ENCODE measurements around the gene PAXX.

Gene PAXX

DNA sequence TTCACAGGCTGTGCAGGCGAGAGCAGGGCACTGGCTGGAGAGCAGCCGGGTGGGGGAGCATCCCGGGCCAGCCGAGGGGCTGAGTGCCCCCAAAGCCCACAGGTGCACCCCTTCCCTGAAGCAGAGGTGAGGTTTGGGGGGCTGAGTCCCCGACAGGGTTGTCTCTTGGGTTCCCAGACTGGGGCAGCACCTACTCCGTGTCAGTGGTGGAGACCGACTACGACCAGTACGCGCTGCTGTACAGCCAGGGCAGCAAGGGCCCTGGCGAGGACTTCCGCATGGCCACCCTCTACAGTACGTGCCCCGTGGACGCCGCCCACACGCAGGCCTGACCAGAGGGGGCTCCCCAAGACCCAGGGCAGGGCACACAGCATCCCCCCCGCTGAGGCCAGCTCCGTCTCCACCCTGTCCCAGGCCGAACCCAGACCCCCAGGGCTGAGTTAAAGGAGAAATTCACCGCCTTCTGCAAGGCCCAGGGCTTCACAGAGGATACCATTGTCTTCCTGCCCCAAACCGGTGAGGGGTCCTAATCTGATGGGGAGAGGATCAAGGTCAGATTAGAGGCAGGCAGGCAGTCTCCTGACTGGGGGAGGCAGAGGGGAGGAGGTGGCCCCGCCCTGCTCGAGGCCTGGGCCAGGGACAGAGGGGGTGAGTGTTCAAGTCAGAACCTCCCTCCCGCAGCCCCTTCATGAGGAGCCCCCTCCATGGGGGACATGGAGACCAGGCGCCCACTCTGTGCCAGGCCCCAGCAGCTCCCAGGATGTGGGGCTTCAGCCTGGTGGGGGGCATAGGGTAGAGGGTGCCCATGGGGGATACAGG, 12.2 kb upstream of the PAXX start:
- Histone ChIP-seq H3K27me3 (ENCODE audit: low read depth, low read length) (peaks cover 3% of the 10 kb centered on the region), H3K4me3 (ENCODE audit: low read depth in 1 of 2, low read length in 2 of 2) (no peak overlapping the region), H3K27ac (ENCODE audit: low read length) (no peak overlapping the region), H3K9me3 (ENCODE audit: control insufficient read depth in 1 of 2, low read length in 2 of 2) (no peaks in the 10 kb centered on the region), H3K4me1 (ENCODE audit: control insufficient read depth in 1 of 2, insufficient read depth in 2 of 2, low read length in 2 of 2) (peaks cover 0 to 19% of the 10 kb centered on the region in 2 donors), H3K36me3 (ENCODE audit: control insufficient read depth in 1 of 2, insufficient read depth in 2 of 2, low read length in 2 of 2) (no peaks in the 10 kb centered on the region)

DNA sequence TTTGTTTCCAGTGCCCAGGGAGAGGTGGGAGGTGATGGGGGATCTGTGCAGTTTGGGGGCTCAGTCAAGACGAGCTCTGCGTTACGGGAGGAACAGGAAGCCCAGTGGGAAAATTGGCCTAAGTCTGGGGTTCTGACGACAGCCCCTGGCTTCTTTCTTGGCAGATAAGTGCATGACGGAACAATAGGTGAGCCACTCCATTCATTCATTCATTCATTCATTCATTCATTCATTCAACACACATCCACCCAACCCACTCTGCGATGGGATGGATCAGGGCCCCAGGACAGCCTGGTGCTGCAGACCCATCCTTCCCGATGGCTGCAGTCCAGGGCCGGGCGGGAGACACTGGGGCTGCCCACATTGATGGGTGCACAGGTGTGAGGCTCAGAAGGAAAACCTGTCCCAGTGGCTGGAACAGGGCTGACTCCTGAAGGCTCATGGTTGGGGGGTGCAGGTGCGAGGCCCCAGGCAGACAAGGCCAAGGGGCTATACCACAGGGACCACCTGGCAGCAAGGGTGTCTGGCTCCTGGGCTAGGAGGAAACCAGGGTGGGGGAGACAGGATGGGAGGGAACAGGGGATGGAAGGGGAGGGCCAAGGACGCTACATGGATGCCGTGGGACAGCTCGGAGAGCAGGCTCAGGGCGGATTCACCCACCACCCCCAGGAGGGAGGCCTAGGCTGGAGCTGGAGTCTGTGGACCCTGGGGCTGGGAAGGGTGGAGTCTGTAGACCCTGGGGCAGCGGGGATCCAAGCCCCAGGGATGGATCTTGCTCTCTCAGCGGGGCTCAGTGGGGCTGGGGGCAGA, 11.3 kb upstream of the PAXX start:
- no peak overlapping the region for H3K27ac ChIP-seq (ENCODE audit: low read length)
- H3K4me1 ChIP-seq (ENCODE audit: control insufficient read depth in 1 of 2, insufficient read depth in 2 of 2, low read length in 2 of 2), result peaks cover 0 to 21% of the 10 kb centered on the region in 2 donors
- H3K27me3 ChIP-seq (ENCODE audit: low read depth, low read length), result peaks cover 5% of the 10 kb centered on the region
- H3K4me3 ChIP-seq (ENCODE audit: low read depth in 1 of 2, low read length in 2 of 2), result no peak overlapping the region
- no peaks in the 10 kb centered on the region for H3K36me3 ChIP-seq (ENCODE audit: control insufficient read depth in 1 of 2, insufficient read depth in 2 of 2, low read length in 2 of 2)
- no peaks in the 10 kb centered on the region for H3K9me3 ChIP-seq (ENCODE audit: control insufficient read depth in 1 of 2, low read length in 2 of 2)

GRCh38 chr9:136981588-136982231, 10.5 kb upstream of the PAXX start:
- H3K9me3 ChIP-seq (ENCODE audit: control insufficient read depth in 1 of 2, low read length in 2 of 2), result no peaks in the 10 kb centered on the region
- no peak overlapping the region for H3K4me3 ChIP-seq (ENCODE audit: low read depth in 1 of 2, low read length in 2 of 2)
- H3K36me3 ChIP-seq (ENCODE audit: control insufficient read depth in 1 of 2, insufficient read depth in 2 of 2, low read length in 2 of 2), result no peaks in the 10 kb centered on the region
- peaks cover 0 to 18% of the 10 kb centered on the region in 2 donors for H3K4me1 ChIP-seq (ENCODE audit: control insufficient read depth in 1 of 2, insufficient read depth in 2 of 2, low read length in 2 of 2)
- peaks cover 9% of the 10 kb centered on the region for H3K27me3 ChIP-seq (ENCODE audit: low read depth, low read length)
- no peak overlapping the region for H3K27ac ChIP-seq (ENCODE audit: low read length)

DNA sequence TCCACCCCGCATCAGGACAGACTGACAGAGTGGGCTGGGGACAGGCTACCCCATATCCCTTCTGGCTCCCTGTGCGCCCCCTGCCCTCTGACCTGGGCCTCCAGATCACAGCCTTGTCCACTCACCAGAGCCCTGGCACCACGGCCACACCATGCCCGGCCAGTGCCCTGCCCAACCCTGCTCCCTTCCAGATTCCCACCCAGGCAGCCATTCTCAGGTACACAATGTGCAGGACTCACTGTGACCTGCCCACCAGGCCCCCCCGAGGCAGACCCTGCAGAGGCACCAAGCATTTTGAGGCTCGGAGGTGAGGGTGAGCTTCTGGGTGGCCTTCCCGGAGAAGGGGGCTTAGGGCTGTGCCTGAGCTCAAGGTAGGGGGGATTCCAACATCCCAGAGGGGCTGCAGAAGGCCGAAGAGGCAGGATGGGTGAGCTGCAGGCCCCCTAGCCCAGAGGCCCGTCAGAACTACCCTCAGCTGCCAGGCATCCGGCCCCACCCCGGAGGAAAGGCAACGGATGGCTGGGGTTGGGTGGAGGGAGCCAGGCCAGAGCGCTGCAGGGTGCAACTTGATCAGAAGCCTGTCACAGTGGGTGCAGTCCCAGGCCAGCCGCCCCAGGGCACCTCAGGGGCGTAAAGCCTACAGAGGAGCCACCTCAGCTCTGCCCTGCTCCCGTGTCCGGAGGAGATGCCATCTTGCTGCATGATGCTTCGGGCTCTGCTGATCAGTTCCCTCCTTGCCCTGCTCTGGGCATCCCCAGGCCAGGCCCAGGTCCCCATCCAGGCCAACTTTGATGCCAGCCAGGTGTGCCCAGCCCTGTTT, 9.8 kb upstream of the PAXX start, which contains the start of gene LCNL1:
TSS of gene LCNL1 (plus strand) at position 762 of the 820 bp plus-strand sequence. CDS start 594 bp downstream, outside the sequence.
- no peaks in the 10 kb centered on the region for H3K9me3 ChIP-seq (ENCODE audit: control insufficient read depth in 1 of 2, low read length in 2 of 2)
- H3K27ac ChIP-seq (ENCODE audit: low read length), result no peak within 1 kb of the TSS
- H3K27me3 ChIP-seq (ENCODE audit: low read depth, low read length), result peaks cover 9% of the 10 kb centered on the region
- peaks cover 0 to 13% of the 10 kb centered on the region in 2 donors for H3K4me1 ChIP-seq (ENCODE audit: control insufficient read depth in 1 of 2, insufficient read depth in 2 of 2, low read length in 2 of 2)
- H3K4me3 ChIP-seq (ENCODE audit: low read depth in 1 of 2, low read length in 2 of 2), result no peak within 1 kb of the TSS
- H3K36me3 ChIP-seq (ENCODE audit: control insufficient read depth in 1 of 2, insufficient read depth in 2 of 2, low read length in 2 of 2), result no peaks in the 10 kb centered on the region

DNA sequence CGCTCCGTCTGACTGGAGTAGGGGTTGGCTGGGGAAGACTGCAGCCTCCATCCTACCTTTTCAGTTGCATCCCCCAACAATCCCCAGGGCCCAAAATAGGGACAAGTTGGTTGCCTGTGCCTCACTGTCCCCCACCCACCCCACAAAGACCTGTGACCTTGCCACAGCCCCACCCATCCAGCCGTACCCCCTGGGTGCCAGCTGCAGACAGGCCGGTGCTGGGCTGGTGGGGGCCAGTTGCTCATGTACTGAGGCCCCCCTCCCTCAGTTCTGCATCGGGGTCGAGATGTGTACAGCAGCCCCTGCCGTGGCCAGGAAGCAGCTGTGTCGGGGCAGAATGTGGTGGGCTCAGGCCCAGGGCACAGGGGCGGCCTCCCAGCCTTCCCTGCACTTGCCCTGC, 9.1 kb upstream of the PAXX start:
- Histone ChIP-seq H3K36me3 (ENCODE audit: control insufficient read depth in 1 of 2, insufficient read depth in 2 of 2, low read length in 2 of 2) (no peaks in the 10 kb centered on the region), H3K9me3 (ENCODE audit: control insufficient read depth in 1 of 2, low read length in 2 of 2) (no peaks in the 10 kb centered on the region), H3K27me3 (ENCODE audit: low read depth, low read length) (peaks cover 9% of the 10 kb centered on the region), H3K27ac (ENCODE audit: low read length) (no peak overlapping the region), H3K4me1 (ENCODE audit: control insufficient read depth in 1 of 2, insufficient read depth in 2 of 2, low read length in 2 of 2) (peaks cover 0 to 6% of the 10 kb centered on the region in 2 donors), H3K4me3 (ENCODE audit: low read depth in 1 of 2, low read length in 2 of 2) (no peak overlapping the region)

- no peak overlapping the region for H3K4me3 ChIP-seq (ENCODE audit: low read depth in 1 of 2, low read length in 2 of 2)
- H3K27ac ChIP-seq (ENCODE audit: low read length), result no peak overlapping the region
- H3K4me1 ChIP-seq (ENCODE audit: control insufficient read depth in 1 of 2, insufficient read depth in 2 of 2, low read length in 2 of 2), result peaks cover 0 to 5% of the 10 kb centered on the region in 2 donors
- H3K27me3 ChIP-seq (ENCODE audit: low read depth, low read length), result peaks cover 9% of the 10 kb centered on the region
- no peaks in the 10 kb centered on the region for H3K9me3 ChIP-seq (ENCODE audit: control insufficient read depth in 1 of 2, low read length in 2 of 2)
- H3K36me3 ChIP-seq (ENCODE audit: control insufficient read depth in 1 of 2, insufficient read depth in 2 of 2, low read length in 2 of 2), result no peaks in the 10 kb centered on the region
Measured at GRCh38 chr9:136983656-136984314, 8.4 kb upstream of the PAXX start.

DNA sequence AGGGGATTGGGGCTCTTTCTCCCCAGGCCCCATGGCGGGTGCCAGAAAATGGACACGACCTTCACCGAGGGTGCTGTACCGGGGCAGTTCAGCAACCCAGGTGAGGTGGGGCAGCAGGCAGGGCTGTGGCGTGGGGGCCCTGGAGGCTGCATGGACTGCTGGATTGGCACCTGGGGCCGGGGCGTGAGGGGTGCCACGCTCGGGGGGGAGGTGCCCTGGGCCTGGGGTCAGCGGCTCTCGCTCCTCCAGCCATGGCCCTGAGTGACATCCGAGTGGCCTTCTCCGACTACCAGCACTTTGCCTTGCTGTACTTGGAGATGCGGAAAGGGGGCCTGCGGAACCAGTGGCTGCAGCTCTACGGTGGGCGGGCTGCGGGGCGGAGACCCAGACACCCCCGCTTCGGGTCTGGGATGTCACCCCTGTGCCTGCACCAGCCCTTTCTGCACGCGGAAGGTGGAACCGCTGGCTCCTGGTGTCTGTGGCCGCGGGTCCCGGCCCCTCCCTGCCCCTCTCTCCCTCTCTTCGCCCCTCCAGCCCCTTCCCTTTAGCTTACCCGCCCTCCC, 7.7 kb upstream of the PAXX start:
- Histone ChIP-seq H3K9me3 (ENCODE audit: control insufficient read depth in 1 of 2, low read length in 2 of 2) (no peaks in the 10 kb centered on the region), H3K27ac (ENCODE audit: low read length) (no peak overlapping the region), H3K4me1 (ENCODE audit: control insufficient read depth in 1 of 2, insufficient read depth in 2 of 2, low read length in 2 of 2) (peaks cover 0 to 5% of the 10 kb centered on the region in 2 donors), H3K36me3 (ENCODE audit: control insufficient read depth in 1 of 2, insufficient read depth in 2 of 2, low read length in 2 of 2) (no peaks in the 10 kb centered on the region), H3K4me3 (ENCODE audit: low read depth in 1 of 2, low read length in 2 of 2) (no peak overlapping the region), H3K27me3 (ENCODE audit: low read depth, low read length) (peaks cover 9% of the 10 kb centered on the region)

- Histone ChIP-seq H3K27ac (ENCODE audit: low read length) (no peak overlapping the region), H3K27me3 (ENCODE audit: low read depth, low read length) (peaks cover 9% of the 10 kb centered on the region), H3K4me3 (ENCODE audit: low read depth in 1 of 2, low read length in 2 of 2) (no peak overlapping the region), H3K9me3 (ENCODE audit: control insufficient read depth in 1 of 2, low read length in 2 of 2) (no peaks in the 10 kb centered on the region), H3K36me3 (ENCODE audit: control insufficient read depth in 1 of 2, insufficient read depth in 2 of 2, low read length in 2 of 2) (no peaks in the 10 kb centered on the region), H3K4me1 (ENCODE audit: control insufficient read depth in 1 of 2, insufficient read depth in 2 of 2, low read length in 2 of 2) (peaks cover 0 to 5% of the 10 kb centered on the region in 2 donors)
Measured at GRCh38 chr9:136985027-136985602, 7.1 kb upstream of the PAXX start.

GRCh38 chr9:136985853-136986252, 6.4 kb upstream of the PAXX start:
- peaks cover 9% of the 10 kb centered on the region for H3K27me3 ChIP-seq (ENCODE audit: low read depth, low read length)
- H3K4me3 ChIP-seq (ENCODE audit: low read depth in 1 of 2, low read length in 2 of 2), result no peak overlapping the region
- H3K27ac ChIP-seq (ENCODE audit: low read length), result no peak overlapping the region
- H3K9me3 ChIP-seq (ENCODE audit: control insufficient read depth in 1 of 2, low read length in 2 of 2), result no peaks in the 10 kb centered on the region
- H3K36me3 ChIP-seq (ENCODE audit: control insufficient read depth in 1 of 2, insufficient read depth in 2 of 2, low read length in 2 of 2), result no peaks in the 10 kb centered on the region
- peaks cover 0 to 5% of the 10 kb centered on the region in 2 donors for H3K4me1 ChIP-seq (ENCODE audit: control insufficient read depth in 1 of 2, insufficient read depth in 2 of 2, low read length in 2 of 2)

DNA sequence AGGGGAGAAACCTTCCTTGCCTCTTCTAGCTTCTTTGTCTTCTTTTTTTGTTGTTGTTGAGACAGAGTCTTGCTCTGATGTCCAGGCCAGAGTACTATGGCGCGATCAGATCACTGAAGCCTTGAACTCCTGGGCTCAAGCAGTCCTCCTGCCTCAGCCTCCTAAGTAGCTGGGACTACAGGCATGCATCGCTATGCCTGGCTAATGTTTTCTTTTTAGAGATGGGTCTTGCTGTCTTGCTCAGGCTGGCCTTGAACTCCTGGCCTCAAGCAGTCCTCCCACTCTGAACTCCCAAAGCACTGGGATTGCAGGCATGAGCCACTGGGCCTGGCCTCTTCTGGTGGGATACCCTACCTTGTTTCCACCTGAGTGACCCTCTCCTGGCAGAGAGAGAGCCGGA, 3.4 kb upstream of the PAXX start:
- Histone ChIP-seq H3K9me3 (ENCODE audit: control insufficient read depth in 1 of 2, low read length in 2 of 2) (no peaks in the 10 kb centered on the region), H3K27ac (ENCODE audit: low read length) (no peak overlapping the region), H3K4me1 (ENCODE audit: control insufficient read depth in 1 of 2, insufficient read depth in 2 of 2, low read length in 2 of 2) (peaks cover 0 to 18% of the 10 kb centered on the region in 2 donors), H3K36me3 (ENCODE audit: control insufficient read depth in 1 of 2, insufficient read depth in 2 of 2, low read length in 2 of 2) (peaks cover 0 to 3% of the 10 kb centered on the region in 2 donors), H3K27me3 (ENCODE audit: low read depth, low read length) (peaks cover 9% of the 10 kb centered on the region), H3K4me3 (ENCODE audit: low read depth in 1 of 2, low read length in 2 of 2) (no peak overlapping the region)
